Renal cortex interstitium (tissue), 11 donors: ENCODE measurements around the gene HOXC4. TPM values are rescaled to one million over a fixed set of nuclear protein-coding genes. Genes with fewer than 3 reads are reported as not detected.
A peak's percentile ranks its signal among the peaks of the same experiment; 100 is the strongest.

Source experiments
- DNase-seq, 11 donors: peaks; one replicate each; pipeline ENCODE4 v3.0.0-alpha.2; 2013; ENCODE audit warnings: low read depth in 9 of 11, low spot score in 4 of 11; ENCODE audit errors: extremely low read depth in 1 of 11
- polyA plus RNA-seq, 3 donors: library from polyadenylated mRNA; unstranded; fragments of 120-200 nt; gene quantifications; one replicate each; pipeline ENCODE4 v1.2.1, GENCODE V29; 2013; ENCODE audit not compliant: insufficient read length in 3 of 3

The HOXC4 gene
- polyA plus RNA-seq, 3 donors, result 53.9 to 76.1 (median 59.0) TPM

DNA sequence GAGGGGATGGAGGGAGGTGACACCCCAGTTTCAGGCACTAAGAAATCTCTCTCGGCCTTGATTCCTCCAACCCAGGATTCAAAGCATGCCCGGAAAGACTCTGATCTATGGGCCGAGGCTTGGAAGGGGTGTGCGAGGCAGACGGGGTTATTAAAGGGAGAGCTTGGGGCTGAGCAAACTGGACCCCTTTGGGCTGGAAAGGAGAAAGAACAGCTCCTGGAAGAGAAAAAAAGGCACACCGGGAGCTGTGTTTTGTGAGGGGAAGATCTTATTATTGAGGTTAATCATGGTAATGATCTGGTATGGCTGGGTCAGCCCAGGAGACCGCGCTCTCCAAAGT is 5.7 kb upstream of the HOXC4 start:
- DNase-seq, result no peak

DNA sequence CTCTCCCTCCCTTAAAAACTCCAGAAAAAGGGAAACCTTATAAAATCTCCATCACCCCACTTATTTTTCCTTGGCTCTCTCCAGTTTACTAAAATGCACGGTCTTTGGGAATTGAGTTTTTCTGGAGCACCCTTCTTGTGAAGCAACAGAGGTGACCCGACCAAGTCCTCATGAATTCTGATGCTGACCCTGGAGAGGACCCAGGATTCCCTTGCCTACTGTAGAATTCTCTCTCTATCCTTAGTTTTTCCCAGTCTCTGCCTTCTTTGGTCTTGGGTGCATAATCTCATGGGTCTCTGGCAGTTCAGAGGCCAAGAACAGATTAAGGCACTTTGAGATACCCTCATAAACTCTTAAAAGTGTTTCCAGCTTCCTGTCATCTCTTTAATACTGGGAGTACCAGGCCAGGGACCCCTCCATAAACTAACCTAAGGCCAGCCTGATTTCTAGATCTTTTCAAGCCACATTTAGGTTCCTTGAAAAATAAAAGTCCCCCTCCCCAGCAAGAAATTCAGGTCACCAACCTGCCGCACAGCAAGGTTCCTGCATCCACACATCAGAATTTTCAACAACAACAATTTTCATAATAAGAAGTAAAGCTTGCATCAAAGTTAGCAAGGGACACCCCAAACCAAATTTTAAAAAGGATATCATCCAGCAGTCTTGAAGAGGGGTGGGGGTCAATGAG is 5.1 kb upstream of the HOXC4 start:
- DNase-seq, result no peak

DNA sequence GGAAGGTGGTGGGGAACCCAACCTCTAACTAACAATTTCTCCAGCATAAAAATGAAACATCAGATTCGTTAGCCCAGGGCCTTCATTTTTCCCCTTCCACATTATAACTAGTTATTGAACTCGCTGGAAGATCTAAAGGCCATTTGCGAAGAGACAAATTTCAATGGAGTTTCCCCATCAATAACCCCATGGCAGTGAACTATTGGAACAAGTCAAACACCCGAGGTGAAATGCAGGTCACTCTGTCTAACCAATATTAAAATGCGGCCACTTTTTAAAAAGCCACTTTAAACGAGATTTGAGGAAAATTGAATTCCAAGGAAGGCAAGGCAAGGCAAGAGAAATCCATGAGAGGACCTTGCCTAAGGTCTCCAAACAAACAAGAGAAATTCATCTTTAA is 4.5 kb upstream of the HOXC4 start:
- no peak for DNase-seq

DNA sequence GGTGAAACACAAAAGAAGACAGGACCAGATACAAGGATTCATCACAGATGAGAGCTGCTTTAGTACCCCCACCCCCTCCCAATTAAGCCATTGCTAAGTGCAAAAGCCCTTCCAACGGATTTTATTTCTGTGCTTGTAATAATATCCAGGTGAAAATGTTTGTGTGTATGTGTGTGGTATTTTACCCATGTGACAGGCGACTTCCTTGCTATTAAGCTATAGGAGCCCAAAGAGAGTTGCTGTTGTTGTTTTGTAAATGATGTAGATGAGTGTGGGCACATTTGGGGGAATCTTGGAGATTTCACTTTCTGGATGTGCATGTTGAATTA is 3.2 kb upstream of the HOXC4 start:
- DNase-seq, result no peak

DNA sequence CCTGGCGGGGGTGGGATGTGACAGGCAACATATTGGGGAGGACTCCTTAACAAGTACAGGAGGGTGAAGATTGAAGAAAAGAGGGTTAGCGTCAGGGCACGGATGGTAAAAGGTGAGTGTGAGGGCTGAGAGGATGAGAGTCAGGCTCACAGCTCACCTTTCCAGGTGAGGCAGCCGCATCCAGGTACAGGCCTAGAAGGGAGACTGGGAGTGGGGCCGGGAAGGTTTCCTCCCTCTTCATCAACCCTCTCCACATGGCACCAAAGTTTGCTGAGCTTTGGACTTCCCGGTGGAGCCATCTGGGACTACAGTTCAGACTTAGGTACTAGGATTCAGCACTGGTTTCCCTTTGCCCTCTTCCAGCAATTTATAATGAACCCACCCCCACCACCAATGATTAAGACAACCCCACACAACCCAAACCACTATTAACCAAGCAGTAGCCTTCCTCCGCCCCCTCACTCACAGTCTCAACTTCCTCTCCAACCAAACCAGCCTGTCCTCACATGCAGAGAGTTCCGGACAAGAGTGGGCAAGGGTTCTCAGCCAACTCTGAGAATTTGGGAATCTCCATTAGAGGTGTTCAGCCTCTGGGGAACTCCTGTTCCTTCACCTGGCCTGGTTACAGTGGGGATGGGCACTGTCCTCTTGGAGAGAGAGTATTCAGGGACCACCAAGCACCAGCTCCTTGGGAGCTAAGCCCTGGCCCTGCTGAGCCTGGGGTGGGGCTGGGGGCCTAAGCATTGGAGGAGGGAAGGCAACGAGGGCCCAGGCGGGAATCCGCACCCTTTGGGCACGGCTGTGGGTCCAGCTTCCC is 2.4 kb upstream of the HOXC4 start:
- no peak for DNase-seq

DNA sequence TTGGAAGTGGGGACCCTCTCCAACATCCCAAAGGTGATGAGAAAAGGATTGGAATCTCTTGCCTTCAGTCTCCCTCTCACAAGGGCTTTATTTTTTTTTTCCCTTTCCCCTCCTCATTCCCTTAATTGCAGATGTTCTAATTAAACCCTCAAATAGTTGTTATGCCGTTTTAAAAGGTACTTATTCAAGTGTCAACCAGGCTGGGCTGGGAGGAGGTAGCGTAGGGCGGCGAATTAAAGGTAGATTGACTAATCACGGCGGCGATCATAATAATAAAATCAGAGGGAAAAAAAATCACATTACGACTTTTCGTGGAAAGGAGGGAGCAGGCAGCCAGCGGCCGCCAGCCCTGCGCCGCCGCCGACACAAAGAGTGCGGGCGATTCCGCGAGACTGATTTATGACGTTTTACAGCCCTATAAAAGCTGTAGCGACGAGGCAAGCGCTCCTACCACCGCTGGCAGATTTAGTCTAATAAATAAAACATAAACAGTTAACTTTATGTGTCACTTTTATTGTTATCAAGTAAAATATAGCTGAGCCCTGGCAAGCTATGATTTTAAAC is 1.7 kb upstream of the HOXC4 start:
- peak in 5 of 11 donors; percentile 81 to 88 (median 87) for DNase-seq

DNA sequence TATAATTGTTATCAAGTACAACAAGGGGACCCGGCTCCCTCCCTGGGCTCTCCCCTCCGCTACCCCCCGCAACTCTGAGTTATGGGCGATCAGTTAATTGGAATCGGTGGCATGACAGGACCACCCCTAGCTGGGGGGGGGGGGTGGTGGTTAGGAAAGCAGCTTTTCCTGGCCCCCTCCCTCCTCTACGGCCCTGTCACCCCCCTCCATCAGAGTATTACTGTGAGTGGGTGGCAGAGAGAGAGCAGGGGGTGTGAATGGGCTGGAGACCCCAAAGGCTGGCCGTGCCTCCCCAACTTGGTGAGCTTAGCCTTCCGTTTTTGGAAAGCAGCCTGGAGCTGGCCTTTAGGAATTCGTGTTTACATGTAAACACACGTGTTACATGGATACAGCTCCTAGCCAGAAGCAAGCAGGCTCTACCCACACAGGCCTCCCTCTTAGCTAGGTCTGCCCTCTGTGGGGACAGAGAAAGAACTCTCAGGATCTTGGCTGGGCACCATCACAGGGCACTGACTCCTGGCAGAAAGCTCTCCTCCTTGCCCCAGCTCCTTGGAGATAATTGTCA is 1.1 kb upstream of the HOXC4 start:
- peak in 1 of 11 donors; percentile 82 for DNase-seq

DNA sequence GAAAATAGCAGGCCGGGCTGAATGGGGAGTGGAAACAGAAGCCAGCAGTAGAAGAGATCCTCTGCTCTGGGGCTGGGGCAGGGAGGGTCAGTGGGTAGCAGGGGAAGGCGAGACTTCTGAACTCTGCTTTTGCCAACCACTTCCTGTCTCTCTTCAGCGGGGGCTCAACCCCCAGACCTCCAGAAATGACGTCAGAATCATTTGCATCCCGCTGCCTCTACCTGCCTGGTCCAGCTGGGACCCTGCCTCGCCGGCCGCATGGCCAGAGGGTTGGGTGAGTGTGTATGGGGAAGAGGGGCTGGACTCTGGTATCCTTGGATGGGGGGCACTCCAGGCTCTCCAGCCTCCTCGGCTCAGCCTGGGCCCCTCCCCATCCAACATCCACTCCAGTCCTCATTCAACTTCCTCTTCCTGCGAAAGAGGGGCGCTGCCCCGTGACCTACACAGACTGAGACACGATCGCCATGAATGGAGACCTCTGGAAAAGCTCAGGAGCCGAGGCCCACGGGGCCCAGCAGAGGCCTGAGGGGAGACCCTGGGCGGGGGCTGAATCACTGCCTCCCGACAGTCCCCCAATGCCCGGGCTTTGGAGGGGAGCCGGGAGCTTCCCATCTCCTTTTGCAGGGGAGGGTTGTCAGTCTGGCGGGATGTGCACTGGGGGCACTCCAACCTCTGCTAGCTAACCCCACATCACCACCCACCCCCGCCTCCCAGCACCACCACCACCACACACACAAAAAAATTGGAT is 458 bp upstream of the HOXC4 start:
- DNase-seq, result no peak

DNA sequence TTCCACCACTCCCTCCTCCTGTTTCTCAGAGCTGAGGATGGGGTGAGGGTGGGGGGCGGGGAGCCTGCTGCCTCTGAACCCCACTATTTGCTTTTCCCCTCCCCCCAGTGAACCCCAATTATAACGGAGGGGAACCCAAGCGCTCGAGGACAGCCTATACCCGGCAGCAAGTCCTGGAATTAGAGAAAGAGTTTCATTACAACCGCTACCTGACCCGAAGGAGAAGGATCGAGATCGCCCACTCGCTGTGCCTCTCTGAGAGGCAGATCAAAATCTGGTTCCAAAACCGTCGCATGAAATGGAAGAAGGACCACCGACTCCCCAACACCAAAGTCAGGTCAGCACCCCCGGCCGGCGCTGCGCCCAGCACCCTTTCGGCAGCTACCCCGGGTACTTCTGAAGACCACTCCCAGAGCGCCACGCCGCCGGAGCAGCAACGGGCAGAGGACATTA is 1.1 kb downstream of the HOXC4 start:
- DNase-seq, result no peak

DNA sequence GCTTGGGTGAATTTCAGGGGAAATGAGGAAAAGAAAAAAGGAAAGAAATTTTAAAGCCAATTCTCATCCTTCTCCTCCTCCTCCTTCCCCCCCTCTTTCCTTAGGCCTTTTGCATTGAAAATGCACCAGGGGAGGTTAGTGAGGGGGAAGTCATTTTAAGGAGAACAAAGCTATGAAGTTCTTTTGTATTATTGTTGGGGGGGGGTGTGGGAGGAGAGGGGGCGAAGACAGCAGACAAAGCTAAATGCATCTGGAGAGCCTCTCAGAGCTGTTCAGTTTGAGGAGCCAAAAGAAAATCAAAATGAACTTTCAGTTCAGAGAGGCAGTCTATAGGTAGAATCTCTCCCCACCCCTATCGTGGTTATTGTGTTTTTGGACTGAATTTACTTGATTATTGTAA is 1.9 kb downstream of the HOXC4 start:
- no peak for DNase-seq

DNA sequence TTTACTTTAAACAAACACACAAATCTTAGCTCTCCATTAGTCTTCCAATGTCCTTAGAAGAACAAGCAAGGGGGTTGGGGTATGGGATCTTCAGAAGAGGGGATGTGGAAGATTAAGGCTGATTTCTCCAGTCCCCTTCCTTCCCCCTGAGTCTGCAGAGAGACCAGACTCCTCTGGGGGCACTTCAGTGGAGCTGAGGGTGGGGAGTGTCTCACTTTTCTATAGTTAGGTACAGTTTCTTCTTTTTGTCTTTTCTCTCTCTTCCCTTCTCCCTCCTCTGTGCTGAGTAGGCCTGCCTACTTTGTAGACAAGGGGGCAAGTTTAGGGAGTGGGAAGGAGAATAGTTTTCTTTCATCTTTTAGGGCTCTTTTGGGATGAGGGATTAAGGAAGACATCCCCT is 2.5 kb downstream of the HOXC4 start:
- no peak for DNase-seq

DNA sequence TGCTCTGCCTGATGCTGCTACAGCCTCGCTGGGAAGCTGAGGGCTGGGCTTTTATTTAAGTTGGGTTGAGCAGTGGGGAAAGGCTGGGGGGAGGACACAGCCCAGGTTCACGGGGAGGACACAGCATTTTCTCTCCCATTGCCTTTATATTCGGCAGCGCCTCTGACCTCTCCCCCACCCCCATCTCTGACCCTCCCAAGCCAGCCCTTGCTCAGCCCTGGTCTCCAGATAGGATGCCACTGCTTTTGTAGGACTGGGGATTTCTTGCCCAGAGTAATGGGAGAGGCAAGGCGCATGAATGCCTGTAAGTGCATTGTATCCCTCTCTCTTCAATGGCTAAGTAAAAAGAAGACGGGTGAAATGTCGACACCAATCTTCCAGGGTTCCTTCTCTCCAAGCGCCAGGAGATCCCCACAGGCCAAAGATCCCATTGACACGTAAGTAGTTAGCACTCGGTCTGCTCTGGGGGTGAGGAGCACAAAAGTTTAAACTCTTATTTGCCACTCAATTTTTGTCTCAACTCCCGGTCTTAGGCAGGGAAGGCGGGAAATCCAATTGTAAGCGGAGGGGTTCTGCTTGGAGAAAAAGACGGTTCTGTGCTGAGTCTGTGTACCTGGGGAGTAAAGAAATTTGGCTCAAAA is 4.6 kb downstream of the HOXC4 start:
- DNase-seq, result no peak

DNA sequence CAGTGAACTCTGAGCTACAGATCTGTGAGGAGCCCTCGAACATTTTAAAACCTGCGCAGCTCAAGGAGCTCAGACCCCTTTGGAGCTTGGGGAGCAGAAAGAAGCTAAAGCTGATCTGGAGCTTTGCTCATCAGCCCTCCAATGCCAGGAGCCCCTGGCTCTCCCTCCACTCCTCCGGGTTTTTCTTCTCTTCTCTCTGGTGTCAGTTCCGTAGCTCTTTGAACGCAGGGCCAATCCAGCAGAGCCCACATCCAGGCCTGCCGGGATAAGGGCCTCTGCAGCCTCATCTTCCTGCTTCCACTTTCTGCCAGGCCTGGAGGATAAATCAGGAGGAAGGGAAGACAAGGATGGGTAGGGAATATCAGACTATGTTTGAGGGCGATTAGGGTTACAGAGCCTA is 6.0 kb downstream of the HOXC4 start:
- no peak for DNase-seq

DNA sequence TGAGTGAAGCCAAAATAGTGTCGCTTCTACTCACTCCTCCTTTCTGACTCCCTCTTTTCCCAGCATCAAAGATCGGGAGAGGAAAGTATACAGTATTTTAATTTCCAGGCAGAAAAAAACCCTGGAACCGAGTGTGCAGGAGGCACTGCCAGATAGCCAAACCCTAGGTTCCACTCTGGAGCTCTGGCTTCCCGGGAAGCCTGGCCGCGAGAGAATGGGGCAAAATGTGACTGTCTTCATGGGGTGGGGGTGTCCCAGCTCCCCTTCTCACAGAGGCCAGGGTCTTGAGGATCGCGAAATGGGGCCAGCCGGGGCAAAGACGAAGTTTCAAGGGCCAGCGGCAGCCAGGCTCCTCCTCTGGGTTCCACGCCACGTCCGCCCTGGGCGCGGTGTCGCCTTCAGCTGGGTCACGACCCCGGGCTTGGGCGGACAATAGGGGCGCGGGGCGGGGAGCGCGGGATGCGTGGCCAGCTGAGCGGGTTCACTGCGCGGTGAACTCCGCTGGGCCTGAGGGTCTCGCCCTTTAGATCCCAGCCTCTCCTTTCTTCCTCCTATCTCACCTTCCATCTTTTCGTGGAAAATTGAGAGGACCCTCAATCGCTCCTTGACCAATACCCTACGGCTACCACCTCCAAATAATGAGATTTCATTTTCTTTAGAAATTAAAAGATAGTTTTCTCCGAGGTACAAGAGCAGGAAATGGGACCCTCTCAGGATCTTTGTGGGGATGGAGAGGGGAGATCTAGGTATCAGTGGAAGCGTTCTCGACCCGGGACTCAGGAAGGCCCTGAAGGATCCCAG is 6.7 kb downstream of the HOXC4 start:
- no peak for DNase-seq

DNA sequence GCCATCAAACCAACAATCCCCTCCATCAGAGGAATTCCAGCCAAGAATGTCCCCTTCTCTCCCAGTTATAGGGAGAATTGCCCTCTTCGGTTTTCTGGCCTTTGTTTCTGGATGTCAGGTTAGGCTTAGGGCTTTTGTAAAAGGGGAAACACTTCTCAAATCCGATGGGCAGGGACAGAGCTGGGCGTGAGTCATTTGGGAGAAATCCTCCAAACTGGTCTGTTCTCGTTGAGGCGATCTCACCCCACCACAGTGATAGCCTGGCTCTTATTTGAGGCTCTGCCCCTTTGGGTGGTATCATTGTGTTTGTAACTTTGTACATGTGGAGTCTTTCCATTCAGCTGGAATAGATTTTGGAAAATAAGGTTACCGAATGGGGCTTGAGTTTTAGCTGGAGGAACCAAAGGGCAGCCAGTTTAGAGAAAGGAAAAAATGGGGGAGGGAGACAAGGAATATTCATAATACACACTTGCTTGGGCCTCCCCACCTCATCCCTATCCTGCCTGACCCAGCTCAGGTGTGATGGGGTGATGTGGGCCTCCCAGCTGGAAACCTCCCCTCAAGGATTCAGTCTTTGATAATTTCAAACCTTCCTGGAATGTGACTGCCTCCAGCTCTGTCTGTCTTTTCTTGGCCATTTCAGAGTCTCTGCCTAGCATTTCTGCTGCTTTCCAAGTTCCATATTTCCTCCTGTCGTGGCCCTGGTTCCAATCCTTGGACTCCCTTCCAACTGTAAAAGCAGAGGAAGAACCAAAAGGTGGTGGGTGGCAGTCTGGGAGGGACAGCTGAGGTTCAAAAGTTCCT is 7.5 kb downstream of the HOXC4 start:
- DNase-seq, result no peak

DNA sequence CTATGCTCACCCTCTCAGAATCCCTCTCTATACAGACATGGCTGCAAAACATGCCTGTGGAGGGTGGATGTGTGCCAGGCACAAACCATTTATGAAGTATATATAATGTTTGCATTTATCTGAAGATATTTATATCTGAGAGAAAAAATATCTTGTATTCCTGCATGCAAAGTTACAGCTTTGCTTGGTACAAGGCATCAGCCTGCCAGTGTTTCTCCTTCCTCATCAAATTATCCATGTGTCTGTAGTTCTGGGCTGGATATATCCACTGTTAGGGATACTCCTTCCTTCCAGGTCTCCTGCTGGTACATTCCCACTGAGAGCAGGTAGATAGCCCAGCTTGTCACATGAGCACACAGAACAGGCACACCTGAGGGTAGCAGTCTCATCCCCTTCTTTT is 12.0 kb downstream of the HOXC4 start:
- no peak for DNase-seq

DNA sequence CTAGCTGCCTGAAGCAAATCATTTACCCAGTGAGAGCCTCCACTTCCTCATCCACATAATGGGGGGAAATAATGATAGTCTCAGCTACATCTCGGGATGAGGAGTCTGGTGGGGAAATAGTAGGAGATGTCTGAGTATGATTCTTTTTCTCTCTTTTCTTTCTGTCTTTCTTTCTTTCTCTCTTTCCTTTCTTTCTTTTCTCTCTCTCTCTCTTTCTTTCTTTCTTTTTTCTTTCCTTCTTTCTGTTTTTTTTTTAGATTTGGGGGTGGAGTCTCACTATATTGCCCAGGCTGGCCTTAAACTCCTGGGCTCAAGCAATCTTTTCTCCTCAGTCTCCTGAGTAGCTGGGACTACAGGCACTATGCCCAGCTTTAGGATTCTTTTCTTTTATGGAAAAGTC is 12.8 kb downstream of the HOXC4 start:
- no peak for DNase-seq
